ENCODE measurements around the gene SSH2.

GRCh38 chr17:29847527-29848400, 82.3 kb downstream of the SSH2 start:
- TF ChIP-seq CTCF (IDR thresholded peaks at IDR 0.05) (no peak), POLR2A (IDR thresholded peaks at IDR 0.05) (no peak)

All from thyroid gland (tissue), 4 donors.